Choroid plexus epithelial cell (primary cell): ENCODE data around the gene GALNT11.

ENCODE experiments used
- DNase-seq: peaks from one replicate; pipeline ENCODE4 v3.0.0-alpha.2; 2010; ENCODE audit warnings: low read depth
- H3K4me3 ChIP-seq: 2 replicates; pipeline ENCODE4 v1.5.1; 2011; ENCODE audit warnings: low read depth, mild to moderate bottlenecking, control low read depth, low read length, moderate library complexity
- TF ChIP-seq, protein P1 (sequence below): conservative IDR thresholded peaks from 2 replicates; pipeline ENCODE4 v1.5.1; 2011; ENCODE audit warnings: low read depth, mild to moderate bottlenecking, control low read depth, inconsistent platforms, low read length, moderate library complexity

GALNT11 gene

DNA sequence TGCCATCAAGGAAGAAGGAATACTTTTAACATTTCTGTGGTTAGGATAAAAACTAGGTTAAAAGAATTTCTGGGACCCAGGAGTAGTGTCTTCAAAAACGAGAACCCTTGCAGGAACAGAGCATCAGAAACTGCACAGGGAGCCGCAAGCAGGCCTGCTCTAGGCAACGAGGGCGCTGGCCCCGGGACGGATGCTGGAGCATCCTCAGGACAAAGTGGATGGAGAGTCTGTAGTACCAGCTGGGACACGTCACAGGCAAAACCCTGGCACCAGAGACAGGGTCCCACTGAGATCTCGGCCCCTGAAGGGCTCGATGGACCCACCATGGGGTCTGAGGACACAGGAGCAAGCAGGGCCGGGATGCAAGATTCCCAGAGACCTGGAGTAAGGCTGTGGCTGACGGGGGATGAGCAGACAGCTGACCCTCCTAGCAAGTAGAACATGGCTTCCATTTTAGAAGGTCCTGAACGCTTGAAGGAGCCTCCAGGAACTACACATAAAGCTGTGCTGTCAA lies 106.6 kb downstream of the GALNT11 start:
- H3K4me3 ChIP-seq = no peak overlapping the region
- TF ChIP-seq, protein P1, sequence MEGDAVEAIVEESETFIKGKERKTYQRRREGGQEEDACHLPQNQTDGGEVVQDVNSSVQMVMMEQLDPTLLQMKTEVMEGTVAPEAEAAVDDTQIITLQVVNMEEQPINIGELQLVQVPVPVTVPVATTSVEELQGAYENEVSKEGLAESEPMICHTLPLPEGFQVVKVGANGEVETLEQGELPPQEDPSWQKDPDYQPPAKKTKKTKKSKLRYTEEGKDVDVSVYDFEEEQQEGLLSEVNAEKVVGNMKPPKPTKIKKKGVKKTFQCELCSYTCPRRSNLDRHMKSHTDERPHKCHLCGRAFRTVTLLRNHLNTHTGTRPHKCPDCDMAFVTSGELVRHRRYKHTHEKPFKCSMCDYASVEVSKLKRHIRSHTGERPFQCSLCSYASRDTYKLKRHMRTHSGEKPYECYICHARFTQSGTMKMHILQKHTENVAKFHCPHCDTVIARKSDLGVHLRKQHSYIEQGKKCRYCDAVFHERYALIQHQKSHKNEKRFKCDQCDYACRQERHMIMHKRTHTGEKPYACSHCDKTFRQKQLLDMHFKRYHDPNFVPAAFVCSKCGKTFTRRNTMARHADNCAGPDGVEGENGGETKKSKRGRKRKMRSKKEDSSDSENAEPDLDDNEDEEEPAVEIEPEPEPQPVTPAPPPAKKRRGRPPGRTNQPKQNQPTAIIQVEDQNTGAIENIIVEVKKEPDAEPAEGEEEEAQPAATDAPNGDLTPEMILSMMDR = no peak
- no peak for DNase-seq

DNA sequence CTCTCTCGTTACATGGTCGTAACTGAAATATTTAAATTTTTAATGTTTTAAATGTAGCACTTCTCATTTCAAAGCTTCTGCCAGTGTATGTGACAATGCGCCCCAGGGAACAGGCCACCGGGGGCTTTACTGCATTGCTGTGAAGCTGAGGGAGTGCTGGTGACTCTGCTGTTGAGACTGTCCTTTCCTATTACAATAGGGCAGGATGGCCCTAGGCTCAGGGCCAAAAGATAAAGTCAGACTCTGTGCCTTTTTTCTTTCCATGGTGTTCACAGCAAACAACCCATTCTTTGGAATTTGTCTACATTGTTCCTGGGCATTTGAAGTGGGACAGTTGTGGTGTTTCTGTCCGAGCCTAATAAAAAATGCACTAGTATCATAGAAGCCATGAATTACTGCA lies 107.3 kb downstream of the GALNT11 start:
- TF ChIP-seq, protein P1 = no peak
- DNase-seq = no peak
- H3K4me3 ChIP-seq = no peak overlapping the region

DNA sequence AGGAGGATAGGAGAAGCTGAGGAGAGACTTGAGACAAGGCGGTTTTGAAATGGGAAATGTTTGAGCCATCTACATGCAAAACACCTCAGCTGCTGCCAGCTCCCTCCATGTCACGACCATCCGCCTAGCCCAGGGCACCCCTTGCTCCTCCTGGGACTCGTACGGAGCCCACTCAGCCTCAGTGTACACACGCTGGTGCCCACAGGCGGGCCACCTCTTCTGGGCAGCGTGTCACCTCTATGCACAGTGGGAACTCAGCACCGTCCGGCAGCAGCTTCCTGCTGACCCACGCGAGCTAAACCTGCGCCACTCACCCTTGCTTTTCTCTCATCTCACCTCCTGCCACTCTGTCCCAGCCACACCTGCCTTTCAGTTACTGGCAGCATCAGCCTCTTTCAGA lies 108.3 kb downstream of the GALNT11 start:
- H3K4me3 ChIP-seq = no peak overlapping the region
- TF ChIP-seq, protein P1 = no peak
- DNase-seq = no peak

DNA sequence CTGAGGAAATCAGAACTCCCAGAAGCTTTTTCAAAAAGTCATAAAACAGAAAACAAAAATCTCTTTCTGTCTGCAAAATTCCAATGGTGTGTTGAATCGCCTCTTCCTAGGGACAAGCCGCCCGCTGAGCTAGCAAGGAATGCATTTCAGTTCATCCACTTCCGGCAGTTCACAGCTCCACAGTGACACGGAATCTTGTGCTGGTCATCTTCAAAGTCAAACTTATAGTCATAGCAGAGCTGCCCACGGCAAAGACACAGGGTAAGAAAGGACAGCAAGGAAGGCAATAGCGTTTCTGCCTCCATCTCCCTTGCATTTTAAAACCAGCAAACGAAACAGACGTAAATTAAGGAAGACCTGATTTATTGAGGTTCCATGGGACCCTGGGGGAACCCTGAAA lies 111.2 kb downstream of the GALNT11 start:
- TF ChIP-seq, protein P1 = no peak
- peak; percentile 81 for DNase-seq
- peak overlapping the region; percentile 3 for H3K4me3 ChIP-seq

DNA sequence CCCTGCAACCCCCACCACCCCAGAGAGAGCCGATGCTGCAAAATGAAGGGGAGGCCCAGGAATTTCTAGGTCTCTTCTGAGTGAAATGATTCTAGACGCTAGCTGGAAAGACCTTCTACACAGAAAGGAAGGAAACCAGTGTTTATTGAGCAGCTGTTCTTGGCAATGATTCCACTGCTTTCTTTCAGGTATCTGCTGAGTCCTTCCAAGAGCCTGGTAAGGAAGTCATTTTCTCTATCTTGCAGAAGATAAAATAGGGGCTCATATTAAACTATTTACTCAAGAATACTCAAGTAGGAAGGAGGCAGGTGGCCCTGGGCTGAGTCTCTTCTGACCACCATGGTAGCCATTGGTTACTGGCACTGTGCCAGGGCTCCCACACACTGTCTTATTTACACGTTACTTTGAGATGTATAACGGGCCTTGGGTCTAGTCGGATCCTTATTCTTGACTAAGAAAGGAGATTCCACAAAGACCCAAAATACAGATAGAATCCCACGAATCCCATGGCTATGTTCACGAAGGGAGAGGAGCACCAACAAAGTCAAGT lies 112.1 kb downstream of the GALNT11 start:
- TF ChIP-seq, protein P1 = no peak
- H3K4me3 ChIP-seq = no peak overlapping the region
- DNase-seq = peak; percentile 68

DNA sequence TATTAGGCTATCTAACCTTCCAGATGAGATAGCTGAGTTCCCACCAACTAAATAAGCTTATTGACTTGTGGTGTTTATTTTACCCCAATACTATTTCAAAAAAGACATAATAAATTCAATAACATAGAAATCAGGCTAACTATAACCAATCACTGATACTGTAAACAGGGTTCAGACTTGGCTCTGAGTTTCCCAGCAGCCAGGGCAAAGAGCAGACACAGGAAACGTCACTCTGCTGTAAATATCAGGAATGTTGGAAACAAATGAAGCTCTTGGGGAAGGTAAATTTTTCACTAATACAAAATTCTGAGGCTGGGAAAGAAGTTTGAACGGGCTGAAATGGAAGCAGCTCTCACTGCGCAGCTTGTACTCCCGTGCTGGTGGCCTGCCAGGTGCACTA lies 114.6 kb downstream of the GALNT11 start:
- DNase-seq = no peak
- TF ChIP-seq, protein P1 = no peak
- H3K4me3 ChIP-seq = no peak overlapping the region

DNA sequence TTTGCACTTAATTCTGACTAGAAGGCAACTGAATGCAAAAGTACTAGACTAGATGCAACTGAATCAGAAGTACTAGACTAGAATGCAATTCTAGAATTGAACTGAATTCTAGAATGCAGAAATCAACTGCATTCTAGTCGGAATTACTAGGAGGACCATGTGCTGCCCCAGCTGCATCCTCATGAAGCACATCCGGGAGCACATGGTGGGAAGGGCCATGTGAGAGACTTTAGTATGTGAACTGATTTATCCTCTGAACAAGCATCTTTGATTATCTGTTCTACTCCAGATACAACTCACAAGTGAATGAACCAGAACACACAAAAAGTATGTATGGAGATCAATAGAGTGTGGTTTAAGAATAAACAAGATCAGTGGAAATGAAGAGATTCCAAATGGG lies 115.1 kb downstream of the GALNT11 start:
- no peak overlapping the region for H3K4me3 ChIP-seq
- DNase-seq = no peak
- TF ChIP-seq, protein P1 = no peak
